CD4-positive, alpha-beta T cell (primary cell): ENCODE measurements around the gene TTBK1. TPM values are rescaled to one million over a fixed set of nuclear protein-coding genes. Genes with fewer than 3 reads are reported as not detected.

ENCODE experiments used
- ATAC-seq: fragments of 200-7000 bp; cut with Tn5 transposase; one replicate; pipeline ENCODE4 v1.10.0; 2022; ENCODE audit warnings: mild to moderate bottlenecking; ENCODE audit not compliant: poor library complexity
- CTCF ChIA-PET: fragments of 350-600 bp; sonication (Branson Sonifier 250); formaldehyde crosslinking; loops from one replicate; lab custom pipeline; 2021; ENCODE audit warnings: antibody characterized with exemption, inconsistent platforms; lab: Charles Lee
- POLR2A ChIA-PET: fragments of 350-600 bp; sonication (Branson Sonifier 250); formaldehyde crosslinking; loops from one replicate; lab custom pipeline; 2021; ENCODE audit warnings: antibody characterized with exemption, inconsistent platforms; lab: Charles Lee
- DNase-seq, 14 experiments: peaks; one replicate each; pipeline ENCODE4 v3.0.0-alpha.2; 2013 to 2020; ENCODE audit warnings: mixed read lengths in 2 of 14
- H3K27ac ChIP-seq, 2 donors: one replicate each; pipeline versions ENCODE4 v1.5.1 to v1.7.0; 2013; ENCODE audit warnings: low read length in 2 of 2, low read depth in 1 of 2, mild to moderate bottlenecking in 1 of 2
- H3K27me3 ChIP-seq, 2 experiments: 1 replicate in 1 of 2; 2 replicates in 1 of 2; pipeline versions ENCODE4 v1.6.1 to v1.7.0; 2013; ENCODE audit warnings: low read length in 2 of 2, control low read depth in 1 of 2, mild to moderate bottlenecking in 1 of 2, moderate library complexity in 1 of 2; ENCODE audit not compliant: insufficient read depth in 2 of 2, control insufficient read depth in 1 of 2
- H3K36me3 ChIP-seq: one replicate; pipeline ENCODE4 v1.6.1; 2013; ENCODE audit warnings: low read length, control low read depth; ENCODE audit not compliant: insufficient read depth
- H3K4me1 ChIP-seq: one replicate; pipeline ENCODE4 v1.6.1; 2013; ENCODE audit warnings: low read length, control low read depth; ENCODE audit not compliant: insufficient read depth
- H3K4me3 ChIP-seq: one replicate; pipeline ENCODE4 v1.5.1; 2013; ENCODE audit warnings: mild to moderate bottlenecking, low read length, moderate library complexity
- H3K9me3 ChIP-seq, 2 experiments: 1 replicate in 1 of 2; 2 replicates in 1 of 2; pipeline versions ENCODE4 v1.6.1 to v1.7.0; 2013; ENCODE audit warnings: low read length in 2 of 2, mild to moderate bottlenecking in 2 of 2, control low read depth in 1 of 2, moderate library complexity in 1 of 2; ENCODE audit not compliant: control insufficient read depth in 1 of 2, insufficient read depth in 1 of 2
- H3K27ac Mint-ChIP-seq: one replicate; pipeline ENCODE4 v1.8.0; 2020; ENCODE audit warnings: mixed read lengths
- H3K27me3 Mint-ChIP-seq: one replicate; pipeline ENCODE4 v1.8.0; 2021; ENCODE audit warnings: mixed read lengths
- H3K36me3 Mint-ChIP-seq: one replicate; pipeline ENCODE4 v1.8.0; 2021; ENCODE audit warnings: low read depth, mixed read lengths
- H3K4me1 Mint-ChIP-seq: one replicate; pipeline ENCODE4 v1.8.0; 2021; ENCODE audit warnings: low read depth, mixed read lengths
- H3K4me3 Mint-ChIP-seq: one replicate; pipeline ENCODE4 v1.8.0; 2020; ENCODE audit warnings: mild to moderate bottlenecking, mixed read lengths
- H3K9me3 Mint-ChIP-seq: one replicate; pipeline ENCODE4 v1.8.0; 2020; ENCODE audit warnings: mixed read lengths
- intact Hi-C, 2 experiments: fragments of 100-400 bp; cut with DNase I in 1 of 2; cut with micrococcal nuclease in 1 of 2; formaldehyde crosslinking; loops; one replicate each; pipeline versions ENCODE4 v1.15.1 to v1.9.0; 2023 to 2025; cut with DNase I, micrococcal nuclease
- total RNA-seq, 174 experiments: library from RNA in 2 of 174; stranded (reverse) in 2 of 174; gene quantifications; one replicate each; pipeline ENCODE4 v1.2.3 and lab custom pipeline; 2021 to 2026
- TF ChIP-seq, protein P1 (sequence below): fragments of 200-600 bp; IDR thresholded peaks from one replicate; pipeline ENCODE4 v1.8.0; 2022; ENCODE audit warnings: antibody characterized with exemption, mild to moderate bottlenecking

The TTBK1 gene
- total RNA-seq, 2 experiments from 2014 or later = not detected

DNA sequence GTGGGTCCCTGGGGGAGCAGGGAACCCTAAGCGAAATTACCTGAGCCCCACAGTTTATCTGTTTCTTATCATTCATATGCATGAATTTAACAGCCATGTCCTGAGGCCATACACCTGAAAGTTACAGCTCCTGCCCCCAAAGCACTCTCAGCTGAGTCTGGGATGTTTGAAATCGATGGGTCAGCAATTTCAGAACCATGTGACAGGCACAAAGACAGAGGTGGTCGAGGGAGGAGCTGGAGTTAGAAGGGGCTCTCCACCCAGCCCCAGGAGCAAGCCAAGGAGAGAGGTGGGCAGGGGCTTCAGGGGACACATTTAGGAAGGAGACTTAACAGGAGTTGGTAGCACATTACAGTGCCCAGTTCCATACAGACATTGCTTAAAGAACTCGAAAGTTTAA is 14.9 kb downstream of the TTBK1 start:
- POLR2A ChIA-PET = no interaction called here
- CTCF ChIA-PET = no interaction called here
- peaks cover 0 to 4% of the 10 kb centered on the region in 2 experiments for H3K27me3 ChIP-seq
- Mint-ChIP-seq H3K36me3 (no peaks in the 10 kb centered on the region), H3K4me3 (no peak overlapping the region), H3K4me1 (no peaks in the 10 kb centered on the region), H3K27me3 (peaks cover 22% of the 10 kb centered on the region), H3K9me3 (no peaks in the 10 kb centered on the region), H3K27ac (no peak overlapping the region)
- H3K36me3 ChIP-seq = no peaks in the 10 kb centered on the region
- no peak overlapping the region for H3K27ac ChIP-seq
- DNase-seq (no peak), ATAC-seq (no peak)
- TF ChIP-seq, protein P1, sequence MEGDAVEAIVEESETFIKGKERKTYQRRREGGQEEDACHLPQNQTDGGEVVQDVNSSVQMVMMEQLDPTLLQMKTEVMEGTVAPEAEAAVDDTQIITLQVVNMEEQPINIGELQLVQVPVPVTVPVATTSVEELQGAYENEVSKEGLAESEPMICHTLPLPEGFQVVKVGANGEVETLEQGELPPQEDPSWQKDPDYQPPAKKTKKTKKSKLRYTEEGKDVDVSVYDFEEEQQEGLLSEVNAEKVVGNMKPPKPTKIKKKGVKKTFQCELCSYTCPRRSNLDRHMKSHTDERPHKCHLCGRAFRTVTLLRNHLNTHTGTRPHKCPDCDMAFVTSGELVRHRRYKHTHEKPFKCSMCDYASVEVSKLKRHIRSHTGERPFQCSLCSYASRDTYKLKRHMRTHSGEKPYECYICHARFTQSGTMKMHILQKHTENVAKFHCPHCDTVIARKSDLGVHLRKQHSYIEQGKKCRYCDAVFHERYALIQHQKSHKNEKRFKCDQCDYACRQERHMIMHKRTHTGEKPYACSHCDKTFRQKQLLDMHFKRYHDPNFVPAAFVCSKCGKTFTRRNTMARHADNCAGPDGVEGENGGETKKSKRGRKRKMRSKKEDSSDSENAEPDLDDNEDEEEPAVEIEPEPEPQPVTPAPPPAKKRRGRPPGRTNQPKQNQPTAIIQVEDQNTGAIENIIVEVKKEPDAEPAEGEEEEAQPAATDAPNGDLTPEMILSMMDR = no peak
- intact Hi-C loops = no loop called here
- H3K9me3 ChIP-seq = no peaks in the 10 kb centered on the region
- no peak overlapping the region for H3K4me3 ChIP-seq
- no peaks in the 10 kb centered on the region for H3K4me1 ChIP-seq

DNA sequence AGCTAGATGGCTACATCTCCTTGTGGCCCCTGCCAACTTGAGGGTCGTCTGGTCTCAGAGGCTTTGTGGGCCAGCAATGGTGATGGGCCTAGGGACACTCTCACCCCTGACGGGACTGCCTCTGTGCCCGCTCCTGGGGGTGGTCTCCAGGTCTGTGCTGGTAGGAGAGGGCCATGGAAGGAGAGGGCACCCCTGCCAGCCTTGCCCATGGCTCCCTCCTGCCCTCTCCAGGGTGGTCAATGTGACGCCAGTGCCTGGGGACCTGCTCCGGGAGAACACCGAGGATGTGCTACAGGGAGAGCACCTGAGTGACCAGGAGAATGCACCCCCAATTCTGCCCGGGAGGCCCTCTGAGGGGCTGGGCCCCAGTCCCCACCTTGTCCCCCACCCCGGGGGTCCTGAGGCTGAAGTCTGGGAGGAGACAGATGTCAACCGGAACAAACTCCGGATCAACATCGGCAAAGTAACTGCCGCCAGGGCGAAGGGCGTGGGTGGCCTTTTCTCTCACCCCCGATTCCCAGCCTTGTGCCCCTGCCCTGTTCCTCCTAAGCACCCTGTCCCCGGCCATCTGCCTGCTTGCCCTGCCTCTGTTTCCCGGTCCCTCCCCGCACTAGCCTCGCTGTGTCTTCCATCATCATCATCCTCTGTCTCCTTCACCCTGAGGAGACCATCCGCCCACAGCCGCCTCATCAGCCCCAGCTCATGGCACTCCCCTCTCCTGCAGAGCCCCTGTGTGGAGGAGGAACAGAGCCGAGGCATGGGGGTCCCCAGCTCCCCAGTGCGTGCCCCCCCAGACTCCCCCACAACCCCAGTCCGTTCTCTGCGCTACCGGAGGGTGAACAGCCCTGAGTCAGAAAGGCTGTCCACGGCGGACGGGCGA is 15.8 kb downstream of the TTBK1 start:
- ChIA-PET POLR2A (no interaction called here), CTCF (no interaction called here)
- no peaks in the 10 kb centered on the region for H3K36me3 ChIP-seq
- Mint-ChIP-seq H3K4me1 (no peaks in the 10 kb centered on the region), H3K9me3 (no peaks in the 10 kb centered on the region), H3K27me3 (peaks cover 16% of the 10 kb centered on the region), H3K36me3 (no peaks in the 10 kb centered on the region), H3K4me3 (no peak overlapping the region), H3K27ac (no peak overlapping the region)
- ATAC-seq = no peak
- TF ChIP-seq, protein P1 = no peak
- H3K4me1 ChIP-seq = peaks cover 3% of the 10 kb centered on the region
- H3K27ac ChIP-seq = no peak overlapping the region
- DNase-seq = no peak
- no peaks in the 10 kb centered on the region for H3K9me3 ChIP-seq
- intact Hi-C loops = no loop called here
- H3K4me3 ChIP-seq = no peak overlapping the region
- H3K27me3 ChIP-seq = peaks cover 0 to 4% of the 10 kb centered on the region in 2 experiments

DNA sequence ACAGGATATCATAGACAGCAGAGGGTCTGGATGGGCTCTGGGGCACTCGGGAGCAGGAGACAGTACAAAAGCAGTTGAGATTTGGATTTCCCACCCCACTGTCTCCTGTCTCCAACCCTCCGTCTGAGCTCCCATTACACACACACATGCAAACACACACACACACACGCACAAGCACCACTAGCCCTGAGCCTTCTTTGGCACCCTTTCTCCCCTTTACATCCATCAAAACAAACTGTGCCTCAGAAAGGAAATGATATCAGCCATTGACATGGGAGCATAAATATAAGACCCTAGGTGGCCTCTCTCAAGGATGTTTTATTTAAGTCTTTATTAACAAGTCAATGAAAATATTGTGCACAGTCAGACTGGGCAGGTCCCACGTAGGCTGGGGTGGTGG is 17.5 kb downstream of the TTBK1 start:
- no peak for DNase-seq
- H3K27me3 Mint-ChIP-seq = peaks cover 11% of the 10 kb centered on the region
- H3K9me3 Mint-ChIP-seq = no peaks in the 10 kb centered on the region

More for the DNA sequence above, 17.5 kb downstream of the TTBK1 start:
- Histone ChIP-seq H3K4me3 (no peak overlapping the region), H3K4me1 (peaks cover 3% of the 10 kb centered on the region), H3K27ac (no peak overlapping the region), H3K36me3 (no peaks in the 10 kb centered on the region), H3K27me3 (peaks cover 0 to 4% of the 10 kb centered on the region in 2 experiments), H3K9me3 (no peaks in the 10 kb centered on the region)
- Mint-ChIP-seq H3K36me3 (no peaks in the 10 kb centered on the region), H3K27ac (no peak overlapping the region), H3K4me3 (no peak overlapping the region), H3K4me1 (no peaks in the 10 kb centered on the region)
- no peak for ATAC-seq
- ChIA-PET CTCF (no interaction called here), POLR2A (no interaction called here)
- intact Hi-C loops = loop anchor here in 1 of 2 experiments (5.0 kb wide), 1 partner anchor 72 kb away; no protein-coding TSS in a partner anchor
- TF ChIP-seq, protein P1 = no peak
